ENCODE results near the gene CEP250. TPM values are rescaled to one million over a fixed set of nuclear protein-coding genes. Genes with fewer than 3 reads are reported as not detected.

Gene CEP250
- total RNA-seq, 2 donors from 2014 or later = 13.0 to 18.9 TPM

DNA sequence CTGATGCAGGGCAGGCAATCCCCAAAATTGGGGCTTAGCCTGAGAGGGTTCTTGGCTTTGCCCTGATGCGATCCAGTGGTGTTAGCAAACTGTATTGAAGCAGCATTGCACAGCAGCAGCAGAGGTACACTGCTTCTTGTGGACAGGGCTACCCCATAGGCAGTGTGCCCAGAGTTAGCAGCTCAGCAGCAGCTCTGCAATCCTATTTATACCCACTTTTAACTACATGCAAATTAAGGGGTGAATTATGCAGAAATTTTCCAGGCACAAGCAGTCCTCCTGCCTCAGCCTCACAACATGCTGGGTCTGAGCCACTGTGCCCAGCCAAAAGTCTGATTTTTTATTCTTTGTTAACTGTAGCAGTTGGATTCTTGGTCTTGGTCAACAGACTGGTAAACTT, 70.2 kb downstream of the CEP250 start:
- Histone ChIP-seq H3K27ac (no peak overlapping the region), H3K27me3 (no peaks in the 10 kb centered on the region), H3K4me3 (no peak overlapping the region), H3K36me3 (no peaks in the 10 kb centered on the region), H3K4me1 (no peaks in the 10 kb centered on the region), H3K9me3 (no peaks in the 10 kb centered on the region)
- no peak for TF ChIP-seq CTCF (IDR thresholded peaks at IDR 0.05)
- no peak for DNase-seq (ENCODE audit: low spot score)

DNA sequence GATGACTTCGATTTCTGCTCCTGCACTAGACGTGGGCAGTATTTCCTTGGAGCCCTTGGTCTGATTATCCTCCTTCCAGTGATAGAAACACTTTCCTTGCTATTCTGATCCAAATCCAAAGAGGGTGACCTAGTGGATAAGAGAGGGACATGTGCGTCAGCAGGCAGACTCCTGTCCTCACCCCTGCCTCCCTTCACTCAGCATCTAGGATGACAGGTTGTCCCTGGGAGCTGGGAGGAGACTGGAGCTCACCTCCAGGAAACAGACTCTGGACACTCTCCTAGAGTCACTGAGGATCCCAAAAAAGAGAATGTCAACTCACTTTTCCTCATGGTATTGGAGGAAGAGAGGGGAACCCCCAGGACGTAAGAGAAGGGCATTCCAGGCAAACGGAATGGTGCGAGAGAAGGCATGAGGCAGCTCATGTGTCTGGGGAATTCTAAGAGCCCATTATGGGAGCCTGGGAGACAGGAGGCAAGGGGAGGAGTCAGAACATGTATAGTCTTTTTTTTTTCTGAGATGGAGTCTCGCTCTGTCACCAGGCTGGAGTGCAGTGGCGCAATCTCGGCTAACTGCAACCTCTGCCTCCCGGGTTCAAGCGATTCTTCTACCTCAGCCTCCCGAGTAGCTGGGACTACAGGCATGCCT, 71.8 kb downstream of the CEP250 start:
- Histone ChIP-seq H3K27ac (no peak overlapping the region), H3K4me1 (no peaks in the 10 kb centered on the region), H3K36me3 (no peaks in the 10 kb centered on the region), H3K4me3 (no peak overlapping the region), H3K27me3 (no peaks in the 10 kb centered on the region), H3K9me3 (no peaks in the 10 kb centered on the region)
- TF ChIP-seq CTCF (IDR thresholded peaks at IDR 0.05) = no peak
- no peak for DNase-seq (ENCODE audit: low spot score)

DNA sequence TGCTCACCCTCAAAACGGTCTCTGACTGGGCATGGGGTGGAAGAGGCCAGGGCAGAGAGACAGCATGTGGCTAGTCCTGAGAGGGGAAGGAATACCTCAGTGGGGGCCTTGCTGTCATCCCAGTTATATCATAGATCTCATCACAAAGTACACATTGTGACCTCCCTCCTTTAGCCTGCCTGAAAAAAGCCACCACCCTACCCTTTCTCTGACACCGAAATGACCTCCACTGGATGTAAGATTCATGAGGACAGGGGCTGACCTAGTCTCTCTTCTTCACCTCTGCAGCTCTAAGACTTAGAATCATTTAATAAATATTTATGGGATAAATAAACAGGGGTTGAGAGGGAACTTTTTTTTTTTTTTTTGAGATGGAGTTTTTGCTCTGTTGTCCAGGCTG, 74.2 kb downstream of the CEP250 start, which contains the start of gene C20orf173:
Gene C20orf173 (minus strand): TSS at position 101 of the 400 bp plus-strand sequence. CDS start 279 bp downstream, outside the sequence.
- H3K4me1 ChIP-seq = no peaks in the 10 kb centered on the region
- DNase-seq (ENCODE audit: low spot score) = no peak
- no peak for TF ChIP-seq CTCF (IDR thresholded peaks at IDR 0.05)
- no peaks in the 10 kb centered on the region for H3K36me3 ChIP-seq
- no peak within 1 kb of the TSS for H3K27ac ChIP-seq
- no peaks in the 10 kb centered on the region for H3K9me3 ChIP-seq
- H3K4me3 ChIP-seq = no peak within 1 kb of the TSS
- H3K27me3 ChIP-seq = no peaks in the 10 kb centered on the region

DNA sequence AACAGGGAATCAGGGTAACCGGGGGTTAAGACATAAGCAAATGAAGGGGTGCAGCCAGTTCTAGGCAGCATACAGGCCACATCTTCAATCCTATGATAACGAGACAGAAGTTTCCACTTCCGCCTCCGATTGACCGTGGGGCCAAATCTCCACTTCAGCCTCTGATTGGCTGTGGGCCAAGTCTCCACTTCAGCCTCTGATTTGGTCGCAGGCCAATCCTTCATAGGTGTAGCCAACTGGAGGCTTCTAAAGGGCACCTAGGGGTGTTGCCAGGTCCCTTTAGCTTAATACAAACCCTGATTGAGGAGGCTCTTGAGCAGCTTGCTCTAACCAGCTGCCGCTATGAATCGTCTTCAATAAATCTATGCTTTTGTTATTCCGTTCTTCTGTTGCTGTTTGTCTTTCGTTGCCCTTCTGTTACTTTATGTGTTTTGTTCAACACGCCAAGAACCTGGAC, 84.4 kb downstream of the CEP250 start:
- Histone ChIP-seq H3K36me3 (no peaks in the 10 kb centered on the region), H3K27ac (no peak overlapping the region), H3K4me3 (no peak overlapping the region), H3K9me3 (no peaks in the 10 kb centered on the region), H3K27me3 (no peaks in the 10 kb centered on the region), H3K4me1 (peaks cover 0 to 17% of the 10 kb centered on the region in 2 donors)
- no peak for DNase-seq (ENCODE audit: low spot score)
- no peak for TF ChIP-seq CTCF (IDR thresholded peaks at IDR 0.05)

DNA sequence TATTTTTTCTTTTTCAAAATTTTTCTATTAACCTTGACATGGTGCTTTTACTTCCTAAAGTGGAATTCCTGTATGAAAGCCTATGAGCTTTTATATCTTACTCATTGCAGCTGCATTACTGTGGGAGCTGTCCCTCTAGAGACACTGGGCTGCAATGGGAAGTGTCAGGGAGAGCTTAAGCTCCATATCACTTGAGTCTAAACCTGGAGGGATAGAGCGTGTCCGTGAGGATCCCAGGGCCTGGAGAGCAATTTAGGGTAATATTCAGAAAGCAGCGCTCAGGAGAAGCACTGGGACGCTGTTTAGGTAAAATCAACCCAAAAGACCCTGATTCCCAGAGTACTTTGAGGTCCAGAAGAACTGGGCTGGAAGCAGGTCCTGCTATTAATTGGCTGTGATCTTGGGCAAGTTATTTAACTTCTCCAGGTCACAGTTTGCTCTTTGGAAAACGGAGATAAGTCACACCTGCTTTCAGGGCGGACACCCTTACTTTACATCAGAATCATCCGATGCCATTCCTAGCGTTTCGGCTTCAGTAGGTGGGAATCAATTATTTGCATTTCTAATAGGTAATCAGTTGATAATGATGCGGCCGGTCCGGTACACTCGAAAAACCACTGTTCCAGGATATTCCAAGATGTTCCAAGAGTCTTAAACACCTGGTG, 85.9 kb downstream of the CEP250 start:
- H3K27me3 ChIP-seq = no peaks in the 10 kb centered on the region
- no peak for TF ChIP-seq CTCF (IDR thresholded peaks at IDR 0.05)
- no peak for DNase-seq (ENCODE audit: low spot score)
- H3K4me1 ChIP-seq = peaks cover 0 to 17% of the 10 kb centered on the region in 2 donors
- no peaks in the 10 kb centered on the region for H3K9me3 ChIP-seq
- H3K4me3 ChIP-seq = peak overlapping the region; percentile 73 to 93
- H3K27ac ChIP-seq = peak overlapping the region in 1 of 2 donors; percentile 76
- H3K36me3 ChIP-seq = no peaks in the 10 kb centered on the region

Measured in right atrium auricular region (tissue), 2 donors.